ENCODE measurements around the gene GMPR2. TPM values are rescaled to one million over a fixed set of nuclear protein-coding genes. Genes with fewer than 3 reads are reported as not detected.

The GMPR2 gene
- total RNA-seq, 1 donor: 86.5 TPM

DNA sequence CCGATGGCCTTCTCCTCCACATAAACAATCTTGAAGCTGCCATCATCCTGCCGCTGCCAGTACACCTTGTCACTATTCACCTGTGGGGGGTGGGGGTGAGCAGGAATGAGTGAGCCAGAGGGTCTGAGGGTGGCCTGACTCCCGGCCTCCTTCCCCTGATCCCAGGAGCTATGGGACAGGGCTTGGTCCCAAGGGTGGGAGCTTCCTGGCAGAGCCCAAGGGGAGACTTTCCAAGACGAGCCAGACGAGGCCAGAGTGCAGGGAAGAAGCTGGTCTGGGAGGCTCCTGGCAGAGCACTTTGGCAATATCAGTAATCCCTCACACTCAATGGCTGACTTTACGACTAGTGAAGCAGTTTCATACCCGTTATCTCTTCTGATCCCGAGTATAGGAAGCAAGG, 22.7 kb downstream of the GMPR2 start:
- H3K4me1 ChIP-seq (ENCODE audit: insufficient read depth, low read length): peaks cover 8% of the 10 kb centered on the region
- no peaks in the 10 kb centered on the region for H4K20me1 ChIP-seq (ENCODE audit: insufficient read depth, low read length)
- DNase-seq (ENCODE audit: insufficient read length, low spot score, missing footprints): no peak
- no peaks in the 10 kb centered on the region for H3K27me3 ChIP-seq (ENCODE audit: insufficient read depth, low read length)
- H2AFZ ChIP-seq (ENCODE audit: low read length): no peak overlapping the region
- no peak overlapping the region for H3K4me2 ChIP-seq (ENCODE audit: insufficient read depth, low read length)
- H3K4me3 ChIP-seq (ENCODE audit: insufficient read depth, low read length): no peak overlapping the region
- TF ChIP-seq, protein P1, sequence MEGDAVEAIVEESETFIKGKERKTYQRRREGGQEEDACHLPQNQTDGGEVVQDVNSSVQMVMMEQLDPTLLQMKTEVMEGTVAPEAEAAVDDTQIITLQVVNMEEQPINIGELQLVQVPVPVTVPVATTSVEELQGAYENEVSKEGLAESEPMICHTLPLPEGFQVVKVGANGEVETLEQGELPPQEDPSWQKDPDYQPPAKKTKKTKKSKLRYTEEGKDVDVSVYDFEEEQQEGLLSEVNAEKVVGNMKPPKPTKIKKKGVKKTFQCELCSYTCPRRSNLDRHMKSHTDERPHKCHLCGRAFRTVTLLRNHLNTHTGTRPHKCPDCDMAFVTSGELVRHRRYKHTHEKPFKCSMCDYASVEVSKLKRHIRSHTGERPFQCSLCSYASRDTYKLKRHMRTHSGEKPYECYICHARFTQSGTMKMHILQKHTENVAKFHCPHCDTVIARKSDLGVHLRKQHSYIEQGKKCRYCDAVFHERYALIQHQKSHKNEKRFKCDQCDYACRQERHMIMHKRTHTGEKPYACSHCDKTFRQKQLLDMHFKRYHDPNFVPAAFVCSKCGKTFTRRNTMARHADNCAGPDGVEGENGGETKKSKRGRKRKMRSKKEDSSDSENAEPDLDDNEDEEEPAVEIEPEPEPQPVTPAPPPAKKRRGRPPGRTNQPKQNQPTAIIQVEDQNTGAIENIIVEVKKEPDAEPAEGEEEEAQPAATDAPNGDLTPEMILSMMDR (IDR thresholded peaks at IDR 0.05; ENCODE audit: extremely low read depth, low read depth, low read length): no peak
- no peaks in the 10 kb centered on the region for H3K9me3 ChIP-seq (ENCODE audit: low read depth, low read length)
- H3K79me2 ChIP-seq (ENCODE audit: insufficient read depth, low read length): no peaks in the 10 kb centered on the region
- H3K27ac ChIP-seq (ENCODE audit: low read depth, low read length): no peak overlapping the region
- no peaks in the 10 kb centered on the region for H3K36me3 ChIP-seq (ENCODE audit: insufficient read depth, low read length)

DNA sequence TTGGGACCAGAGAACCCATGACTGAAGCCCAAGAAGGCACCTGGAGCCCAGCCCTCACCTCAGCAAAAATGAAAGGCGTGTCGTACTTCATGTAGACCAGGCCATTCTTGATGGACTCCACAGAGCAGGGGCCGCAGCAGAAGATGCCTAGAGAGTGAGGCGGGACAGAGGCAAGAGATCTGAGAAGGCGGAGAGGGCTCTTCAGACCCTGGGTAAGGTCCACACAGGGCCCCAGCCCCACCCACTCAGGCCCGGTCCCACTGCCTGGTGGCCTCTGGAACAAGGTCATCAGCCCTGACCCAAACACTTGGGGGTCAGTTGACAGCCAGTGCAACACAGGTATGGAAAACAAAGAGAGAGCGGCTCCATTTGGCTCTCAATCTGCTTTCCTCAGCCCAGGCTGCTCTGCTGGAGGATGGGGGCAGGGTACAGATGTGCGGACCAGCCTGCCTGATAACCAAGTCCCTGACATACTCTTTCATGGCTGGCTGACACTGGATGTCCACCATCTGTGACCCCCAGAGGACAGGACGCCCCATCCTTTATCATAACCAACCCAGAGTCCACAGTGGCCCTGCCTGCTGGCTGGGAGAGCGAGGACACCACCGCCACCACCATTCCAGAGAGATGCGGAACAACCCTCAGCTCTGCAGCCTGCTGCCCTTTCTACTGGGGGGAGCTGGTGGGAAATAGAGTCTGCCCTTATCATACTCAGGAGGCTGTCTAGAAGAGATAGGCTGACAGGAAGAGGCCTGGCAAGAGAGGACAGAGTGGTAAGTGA, 23.4 kb downstream of the GMPR2 start:
- Histone ChIP-seq H3K27ac (ENCODE audit: low read depth, low read length) (no peak overlapping the region), H2AFZ (ENCODE audit: low read length) (no peak overlapping the region), H3K4me3 (ENCODE audit: insufficient read depth, low read length) (no peak overlapping the region), H3K36me3 (ENCODE audit: insufficient read depth, low read length) (no peaks in the 10 kb centered on the region), H3K79me2 (ENCODE audit: insufficient read depth, low read length) (no peaks in the 10 kb centered on the region), H4K20me1 (ENCODE audit: insufficient read depth, low read length) (no peaks in the 10 kb centered on the region), H3K9me3 (ENCODE audit: low read depth, low read length) (no peaks in the 10 kb centered on the region), H3K27me3 (ENCODE audit: insufficient read depth, low read length) (no peaks in the 10 kb centered on the region), H3K4me2 (ENCODE audit: insufficient read depth, low read length) (no peak overlapping the region), H3K4me1 (ENCODE audit: insufficient read depth, low read length) (peaks cover 8% of the 10 kb centered on the region)
- TF ChIP-seq, protein P1 (IDR thresholded peaks at IDR 0.05; ENCODE audit: extremely low read depth, low read depth, low read length): no peak
- DNase-seq (ENCODE audit: insufficient read length, low spot score, missing footprints): no peak

DNA sequence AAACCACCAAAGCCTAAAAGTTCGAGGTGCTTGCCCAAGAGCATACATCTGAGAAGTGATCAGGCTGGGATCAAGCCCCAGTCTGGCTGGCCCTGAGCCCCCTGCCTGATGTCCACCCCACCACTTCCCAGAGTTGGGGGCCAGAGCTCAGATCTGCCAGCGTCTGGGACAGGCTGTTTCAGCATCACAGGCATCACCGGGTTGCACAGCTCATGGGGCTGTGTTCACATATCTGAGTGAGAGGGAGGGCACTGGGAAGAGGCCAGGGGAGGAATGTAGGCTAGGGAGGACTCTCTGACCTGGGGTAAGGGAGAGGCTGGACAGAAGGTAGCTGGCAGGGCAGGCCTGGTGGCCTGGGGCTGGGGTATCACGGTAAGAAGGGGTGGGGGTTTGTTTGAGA, 24.2 kb downstream of the GMPR2 start:
- H3K4me3 ChIP-seq (ENCODE audit: insufficient read depth, low read length): no peak overlapping the region
- no peaks in the 10 kb centered on the region for H3K79me2 ChIP-seq (ENCODE audit: insufficient read depth, low read length)
- H4K20me1 ChIP-seq (ENCODE audit: insufficient read depth, low read length): no peaks in the 10 kb centered on the region
- no peak for DNase-seq (ENCODE audit: insufficient read length, low spot score, missing footprints)
- H3K9me3 ChIP-seq (ENCODE audit: low read depth, low read length): no peaks in the 10 kb centered on the region
- H3K4me1 ChIP-seq (ENCODE audit: insufficient read depth, low read length): peaks cover 2% of the 10 kb centered on the region
- no peak overlapping the region for H3K27ac ChIP-seq (ENCODE audit: low read depth, low read length)
- H3K4me2 ChIP-seq (ENCODE audit: insufficient read depth, low read length): no peak overlapping the region
- no peaks in the 10 kb centered on the region for H3K27me3 ChIP-seq (ENCODE audit: insufficient read depth, low read length)
- TF ChIP-seq, protein P1 (IDR thresholded peaks at IDR 0.05; ENCODE audit: extremely low read depth, low read depth, low read length): no peak
- no peaks in the 10 kb centered on the region for H3K36me3 ChIP-seq (ENCODE audit: insufficient read depth, low read length)
- H2AFZ ChIP-seq (ENCODE audit: low read length): no peak overlapping the region

DNA sequence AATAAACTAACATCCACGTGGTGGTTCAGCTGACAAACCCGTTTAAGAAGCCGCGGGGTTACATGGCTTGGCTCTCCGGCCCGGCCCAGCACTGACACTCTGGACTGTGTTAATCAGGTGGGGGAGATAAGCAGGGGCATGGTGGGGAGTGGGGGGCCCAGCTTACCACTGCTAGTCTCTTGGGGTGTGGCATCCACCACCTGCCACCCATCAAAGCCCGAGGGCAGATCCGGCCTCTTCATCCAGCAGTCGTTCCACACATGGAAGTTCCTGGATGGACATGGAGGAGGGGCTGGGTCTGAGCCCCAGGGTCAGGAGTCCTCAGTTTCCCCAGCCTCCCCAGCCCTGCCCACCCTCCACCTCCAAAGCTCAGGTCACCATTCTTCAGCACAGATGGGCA, 25.4 kb downstream of the GMPR2 start:
- no peak overlapping the region for H3K27ac ChIP-seq (ENCODE audit: low read depth, low read length)
- no peaks in the 10 kb centered on the region for H3K36me3 ChIP-seq (ENCODE audit: insufficient read depth, low read length)
- no peaks in the 10 kb centered on the region for H4K20me1 ChIP-seq (ENCODE audit: insufficient read depth, low read length)
- H3K4me2 ChIP-seq (ENCODE audit: insufficient read depth, low read length): no peak overlapping the region
- H3K4me1 ChIP-seq (ENCODE audit: insufficient read depth, low read length): no peaks in the 10 kb centered on the region
- H3K27me3 ChIP-seq (ENCODE audit: insufficient read depth, low read length): no peaks in the 10 kb centered on the region
- H3K79me2 ChIP-seq (ENCODE audit: insufficient read depth, low read length): no peaks in the 10 kb centered on the region
- no peak for DNase-seq (ENCODE audit: insufficient read length, low spot score, missing footprints)
- TF ChIP-seq, protein P1 (IDR thresholded peaks at IDR 0.05; ENCODE audit: extremely low read depth, low read depth, low read length): no peak
- H2AFZ ChIP-seq (ENCODE audit: low read length): no peak overlapping the region
- no peak overlapping the region for H3K4me3 ChIP-seq (ENCODE audit: insufficient read depth, low read length)
- no peaks in the 10 kb centered on the region for H3K9me3 ChIP-seq (ENCODE audit: low read depth, low read length)

Measured in osteoblast (primary cell).